Measurements from ENCODE around the gene HCK. TPM values are rescaled to one million over a fixed set of nuclear protein-coding genes. Genes with fewer than 3 reads are reported as not detected.

The HCK gene
- total RNA-seq, 1 donor from 2014 or later: not detected

DNA sequence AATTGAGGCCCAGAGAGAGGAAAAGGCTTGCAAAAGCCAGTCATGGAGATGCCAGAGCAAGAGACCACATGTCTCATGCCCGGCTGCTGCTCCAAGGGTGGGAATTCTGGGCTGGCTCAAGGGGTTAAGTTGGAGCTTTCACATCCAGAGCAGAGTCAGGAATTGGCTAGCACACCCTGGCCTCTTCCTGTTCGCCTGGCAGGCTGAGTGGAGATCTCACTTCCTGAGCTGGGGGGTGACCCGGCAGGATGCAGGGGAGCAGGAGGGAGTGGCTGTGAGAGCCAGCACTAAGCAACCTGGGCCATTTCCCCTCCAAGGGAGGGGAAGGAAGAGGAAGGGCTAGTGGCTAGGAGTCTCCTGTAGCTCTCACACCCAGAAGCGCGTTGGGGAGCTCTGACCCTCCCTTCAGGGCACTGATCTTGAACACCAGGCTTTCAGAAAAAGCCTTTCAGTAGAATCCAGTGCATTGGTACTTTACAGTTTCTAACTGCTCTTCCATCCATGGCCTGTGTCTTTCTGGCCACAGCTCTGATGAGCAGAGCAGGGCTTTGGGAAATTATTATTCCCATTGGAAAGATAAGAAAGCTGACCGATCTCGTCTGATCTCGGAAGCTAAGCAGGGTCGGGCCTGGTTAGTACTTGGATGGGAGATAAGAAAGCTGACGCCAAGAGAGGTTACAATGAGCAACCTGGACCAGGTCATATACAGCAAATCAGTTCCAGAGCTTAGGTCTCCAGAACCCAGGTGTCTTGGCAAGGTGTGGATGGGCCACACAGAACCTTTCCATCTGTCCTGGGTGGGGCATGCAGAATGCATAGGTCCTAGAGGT lies 44.0 kb upstream of the HCK start:
- H3K27me3 Mint-ChIP-seq (ENCODE audit: low read depth): peaks cover 22% of the 10 kb centered on the region
- no peak for DNase-seq (ENCODE audit: low read depth, low spot score)
- TF ChIP-seq, protein P1, sequence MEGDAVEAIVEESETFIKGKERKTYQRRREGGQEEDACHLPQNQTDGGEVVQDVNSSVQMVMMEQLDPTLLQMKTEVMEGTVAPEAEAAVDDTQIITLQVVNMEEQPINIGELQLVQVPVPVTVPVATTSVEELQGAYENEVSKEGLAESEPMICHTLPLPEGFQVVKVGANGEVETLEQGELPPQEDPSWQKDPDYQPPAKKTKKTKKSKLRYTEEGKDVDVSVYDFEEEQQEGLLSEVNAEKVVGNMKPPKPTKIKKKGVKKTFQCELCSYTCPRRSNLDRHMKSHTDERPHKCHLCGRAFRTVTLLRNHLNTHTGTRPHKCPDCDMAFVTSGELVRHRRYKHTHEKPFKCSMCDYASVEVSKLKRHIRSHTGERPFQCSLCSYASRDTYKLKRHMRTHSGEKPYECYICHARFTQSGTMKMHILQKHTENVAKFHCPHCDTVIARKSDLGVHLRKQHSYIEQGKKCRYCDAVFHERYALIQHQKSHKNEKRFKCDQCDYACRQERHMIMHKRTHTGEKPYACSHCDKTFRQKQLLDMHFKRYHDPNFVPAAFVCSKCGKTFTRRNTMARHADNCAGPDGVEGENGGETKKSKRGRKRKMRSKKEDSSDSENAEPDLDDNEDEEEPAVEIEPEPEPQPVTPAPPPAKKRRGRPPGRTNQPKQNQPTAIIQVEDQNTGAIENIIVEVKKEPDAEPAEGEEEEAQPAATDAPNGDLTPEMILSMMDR (conservative IDR thresholded peaks at IDR 0.05): no peak
- H3K9me3 Mint-ChIP-seq: no peaks in the 10 kb centered on the region
- H3K4me1 Mint-ChIP-seq: peaks cover 10% of the 10 kb centered on the region
- H3K27ac Mint-ChIP-seq (ENCODE audit: unreplicated experiment): no peak overlapping the region
- H3K36me3 Mint-ChIP-seq (ENCODE audit: low read depth): no peaks in the 10 kb centered on the region
- no peak overlapping the region for H3K4me3 Mint-ChIP-seq

DNA sequence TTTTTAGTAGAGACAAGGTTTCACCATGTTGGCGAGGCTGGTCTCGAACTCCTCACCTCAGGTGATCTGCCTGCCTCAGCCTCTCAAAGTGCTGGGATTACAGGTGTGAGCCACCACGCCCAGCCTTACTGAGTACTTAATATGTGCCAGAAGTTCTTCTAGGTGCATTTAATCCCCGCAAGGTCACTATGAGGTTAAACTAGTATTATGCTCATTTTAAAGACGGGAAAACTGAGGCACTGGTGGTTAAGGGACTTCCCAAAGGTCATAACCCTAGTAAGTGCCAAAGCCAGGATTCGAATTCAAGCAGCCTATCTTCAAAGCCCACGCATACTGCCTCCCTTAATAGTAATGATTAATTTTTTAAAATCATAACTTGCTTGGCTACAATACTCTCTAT lies 42.5 kb upstream of the HCK start:
- H3K27me3 Mint-ChIP-seq (ENCODE audit: low read depth): peaks cover 26% of the 10 kb centered on the region
- H3K27ac Mint-ChIP-seq (ENCODE audit: unreplicated experiment): no peak overlapping the region
- peaks cover 10% of the 10 kb centered on the region for H3K4me1 Mint-ChIP-seq

DNA sequence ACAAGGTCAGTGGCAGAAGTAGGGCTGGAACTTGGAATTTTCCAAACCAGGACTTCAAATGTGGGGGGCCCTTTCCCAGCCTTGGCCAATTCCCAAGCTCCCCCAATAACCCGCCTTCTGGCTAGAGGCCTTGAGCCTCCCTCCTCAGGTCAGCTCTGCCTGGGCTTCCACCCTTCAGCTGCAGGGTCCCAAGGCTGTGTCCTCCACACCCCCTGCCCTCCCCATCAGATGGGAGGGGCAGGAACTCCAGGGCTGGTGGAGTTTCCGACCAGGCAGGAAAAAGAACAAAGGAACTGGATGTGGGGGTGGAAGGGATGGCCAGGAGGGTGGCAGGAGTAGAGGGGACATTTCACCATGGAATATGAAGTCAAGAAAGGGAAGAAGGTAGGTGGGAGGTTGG lies 41.9 kb upstream of the HCK start, which contains the start of gene CCM2L:
CCM2L (plus strand) TSS at position 338 of the 400 bp plus-strand sequence; CDS start at position 355, 17 bp downstream.
- TF ChIP-seq, protein P1 (conservative IDR thresholded peaks at IDR 0.05): no peak
- Mint-ChIP-seq H3K4me3 (no peak within 1 kb of the TSS), H3K36me3 (ENCODE audit: low read depth) (no peaks in the 10 kb centered on the region), H3K27me3 (ENCODE audit: low read depth) (peaks cover 32% of the 10 kb centered on the region), H3K4me1 (peaks cover 10% of the 10 kb centered on the region), H3K27ac (ENCODE audit: unreplicated experiment) (no peak within 1 kb of the TSS), H3K9me3 (no peaks in the 10 kb centered on the region)
- DNase-seq (ENCODE audit: low read depth, low spot score): no peak

More for the DNA sequence above, 42.5 kb upstream of the HCK start:
- DNase-seq (ENCODE audit: low read depth, low spot score): no peak
- no peaks in the 10 kb centered on the region for H3K9me3 Mint-ChIP-seq
- H3K4me3 Mint-ChIP-seq: no peak overlapping the region
- no peaks in the 10 kb centered on the region for H3K36me3 Mint-ChIP-seq (ENCODE audit: low read depth)
- TF ChIP-seq, protein P1 (conservative IDR thresholded peaks at IDR 0.05): no peak

DNA sequence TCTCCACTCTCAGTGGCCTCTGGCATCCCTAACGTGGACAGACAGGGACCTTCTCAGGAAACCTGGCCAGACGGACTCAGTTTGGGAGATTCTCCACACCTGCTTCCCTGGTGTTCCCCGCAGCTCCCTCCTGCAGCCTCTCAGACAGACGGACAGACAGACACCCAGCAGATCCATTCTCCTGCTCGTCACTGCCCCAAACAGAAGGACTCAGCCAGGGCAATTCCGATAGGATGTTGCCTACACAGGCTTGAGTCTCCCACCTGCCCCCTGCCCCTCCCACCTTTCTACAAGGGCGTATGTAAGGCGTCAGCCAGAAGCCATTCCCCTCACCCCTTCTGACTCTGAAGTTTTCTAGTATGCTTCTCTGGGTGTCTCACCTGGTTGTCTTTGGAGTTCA lies 41.4 kb upstream of the HCK start:
- Mint-ChIP-seq H3K27me3 (ENCODE audit: low read depth) (peaks cover 38% of the 10 kb centered on the region), H3K4me3 (no peak overlapping the region), H3K4me1 (peaks cover 10% of the 10 kb centered on the region), H3K36me3 (ENCODE audit: low read depth) (no peaks in the 10 kb centered on the region), H3K27ac (ENCODE audit: unreplicated experiment) (no peak overlapping the region), H3K9me3 (no peaks in the 10 kb centered on the region)
- TF ChIP-seq, protein P1 (conservative IDR thresholded peaks at IDR 0.05): no peak
- no peak for DNase-seq (ENCODE audit: low read depth, low spot score)

DNA sequence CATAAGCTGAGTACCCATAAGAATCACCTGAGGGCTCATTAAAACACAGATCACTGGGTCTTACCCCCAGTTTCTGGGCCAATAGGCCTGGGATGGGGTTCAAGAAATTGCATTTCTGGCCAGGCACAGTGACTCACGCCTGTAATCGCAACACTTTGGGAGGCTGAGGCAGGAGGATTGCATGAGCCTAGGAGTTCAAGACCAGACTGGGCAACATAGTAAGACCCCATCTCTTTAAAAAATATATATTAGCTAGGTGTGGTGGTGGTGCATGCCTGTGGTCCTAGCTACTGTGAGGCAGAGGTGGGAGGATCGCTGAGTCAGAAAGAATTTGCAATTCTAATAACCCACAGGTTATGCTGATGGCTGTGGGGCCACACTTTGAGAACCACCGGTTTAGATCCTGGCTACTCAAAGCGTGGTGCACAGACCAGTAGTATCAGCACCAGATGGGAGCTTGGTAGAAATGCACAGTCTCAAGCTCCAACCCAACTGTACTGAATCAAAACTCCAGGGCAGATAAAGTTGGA lies 39.8 kb upstream of the HCK start:
- no peak for DNase-seq (ENCODE audit: low read depth, low spot score)
- no peaks in the 10 kb centered on the region for H3K36me3 Mint-ChIP-seq (ENCODE audit: low read depth)
- no peaks in the 10 kb centered on the region for H3K9me3 Mint-ChIP-seq
- no peak overlapping the region for H3K4me3 Mint-ChIP-seq
- no peak overlapping the region for H3K27ac Mint-ChIP-seq (ENCODE audit: unreplicated experiment)
- TF ChIP-seq, protein P1 (conservative IDR thresholded peaks at IDR 0.05): no peak
- H3K27me3 Mint-ChIP-seq (ENCODE audit: low read depth): peaks cover 50% of the 10 kb centered on the region
- H3K4me1 Mint-ChIP-seq: peaks cover 5% of the 10 kb centered on the region
